KMS-11 (cell line): ENCODE data around the gene EFNB2.

Experiments
- H2AFZ ChIP-seq: fragments of 200-600 bp; sonication (generic); 2 replicates; pipeline ENCODE4 v1.6.1; 2016; ENCODE audit warnings: antibody characterized with exemption, mixed run types, low read depth
- H3K27ac ChIP-seq: fragments of 200-600 bp; sonication (generic); 2 replicates; pipeline ENCODE4 v1.6.1; 2016; ENCODE audit warnings: mild to moderate bottlenecking, mixed run types
- H3K27me3 ChIP-seq: fragments of 200-600 bp; sonication (generic); 2 replicates; pipeline ENCODE4 v1.6.1; 2017; ENCODE audit warnings: mild to moderate bottlenecking, low read depth, mixed run types, moderate library complexity; ENCODE audit not compliant: insufficient read depth
- H3K36me3 ChIP-seq: fragments of 200-600 bp; sonication (generic); 2 replicates; pipeline ENCODE4 v1.6.1; 2017; ENCODE audit warnings: mild to moderate bottlenecking, mixed run types; ENCODE audit not compliant: insufficient read depth
- H3K4me1 ChIP-seq: fragments of 200-600 bp; sonication (generic); 2 replicates; pipeline ENCODE4 v1.6.1; 2016; ENCODE audit warnings: mild to moderate bottlenecking, low read depth, mixed run types; ENCODE audit not compliant: poor library complexity, severe bottlenecking
- H3K4me2 ChIP-seq: fragments of 200-600 bp; sonication (generic); 2 replicates; pipeline ENCODE4 v1.7.0; 2016; ENCODE audit warnings: mild to moderate bottlenecking, mixed run types
- H3K4me3 ChIP-seq: fragments of 200-600 bp; sonication (generic); IDR thresholded peaks from 2 replicates; pipeline ENCODE4 v1.6.1; 2017; ENCODE audit warnings: low read depth, low read length, mixed read lengths; ENCODE audit not compliant: insufficient read depth
- H3K79me2 ChIP-seq: fragments of 200-600 bp; sonication (generic); 2 replicates; pipeline ENCODE4 v1.6.1; 2016; ENCODE audit warnings: low read depth, mixed run types; ENCODE audit not compliant: insufficient read depth
- H3K9ac ChIP-seq: fragments of 200-600 bp; sonication (generic); 2 replicates; pipeline ENCODE4 v1.6.1; 2016; ENCODE audit warnings: mild to moderate bottlenecking, mixed run types
- H4K20me1 ChIP-seq: fragments of 200-600 bp; sonication (generic); 2 replicates; pipeline ENCODE4 v1.6.1; 2016; ENCODE audit warnings: mild to moderate bottlenecking, mixed run types; ENCODE audit not compliant: insufficient read depth
- TF ChIP-seq, protein P1 (sequence below): fragments of 200-600 bp; sonication (generic); conservative IDR thresholded peaks from 2 replicates; pipeline ENCODE4 v1.6.1; 2017; ENCODE audit warnings: low read depth, mild to moderate bottlenecking, antibody characterized with exemption, low read length, moderate library complexity, mixed read lengths

The EFNB2 gene

DNA sequence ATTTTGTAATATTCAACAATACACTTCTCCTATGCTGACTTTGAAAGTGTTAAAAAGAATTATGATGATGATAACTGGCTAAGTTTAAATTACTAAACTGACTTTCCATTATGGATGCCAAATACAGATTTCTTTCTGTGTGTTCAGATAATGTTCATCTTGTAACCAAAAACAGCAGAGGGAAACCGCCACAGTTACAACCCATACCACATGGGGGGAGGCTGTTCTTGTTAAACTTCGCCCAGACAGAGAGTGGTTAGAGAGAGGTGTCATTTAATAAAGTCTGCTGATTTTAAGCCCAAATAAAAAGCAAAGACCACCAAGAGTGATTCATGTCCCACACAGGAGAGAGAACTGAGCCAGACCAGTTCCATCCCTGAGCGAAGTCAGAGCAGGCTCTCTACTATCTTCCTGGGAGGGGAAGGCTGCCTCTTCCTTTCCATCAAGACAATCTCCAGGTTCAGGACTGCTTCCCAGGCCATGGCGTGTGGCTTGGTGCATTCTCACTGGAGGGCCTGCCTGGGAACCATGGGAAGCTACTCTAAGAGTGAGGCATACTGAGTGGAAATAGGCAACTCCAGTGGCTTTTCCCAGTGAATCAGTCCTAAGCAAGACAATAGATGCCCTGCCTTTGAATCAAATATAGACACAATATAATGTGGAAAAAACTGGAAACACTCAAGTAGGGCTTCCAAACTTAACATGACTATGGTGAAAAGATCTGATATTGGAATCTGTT, 18.2 kb downstream of the EFNB2 start:
- no peak overlapping the region for H3K9ac ChIP-seq
- TF ChIP-seq, protein P1, sequence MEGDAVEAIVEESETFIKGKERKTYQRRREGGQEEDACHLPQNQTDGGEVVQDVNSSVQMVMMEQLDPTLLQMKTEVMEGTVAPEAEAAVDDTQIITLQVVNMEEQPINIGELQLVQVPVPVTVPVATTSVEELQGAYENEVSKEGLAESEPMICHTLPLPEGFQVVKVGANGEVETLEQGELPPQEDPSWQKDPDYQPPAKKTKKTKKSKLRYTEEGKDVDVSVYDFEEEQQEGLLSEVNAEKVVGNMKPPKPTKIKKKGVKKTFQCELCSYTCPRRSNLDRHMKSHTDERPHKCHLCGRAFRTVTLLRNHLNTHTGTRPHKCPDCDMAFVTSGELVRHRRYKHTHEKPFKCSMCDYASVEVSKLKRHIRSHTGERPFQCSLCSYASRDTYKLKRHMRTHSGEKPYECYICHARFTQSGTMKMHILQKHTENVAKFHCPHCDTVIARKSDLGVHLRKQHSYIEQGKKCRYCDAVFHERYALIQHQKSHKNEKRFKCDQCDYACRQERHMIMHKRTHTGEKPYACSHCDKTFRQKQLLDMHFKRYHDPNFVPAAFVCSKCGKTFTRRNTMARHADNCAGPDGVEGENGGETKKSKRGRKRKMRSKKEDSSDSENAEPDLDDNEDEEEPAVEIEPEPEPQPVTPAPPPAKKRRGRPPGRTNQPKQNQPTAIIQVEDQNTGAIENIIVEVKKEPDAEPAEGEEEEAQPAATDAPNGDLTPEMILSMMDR: no peak
- no peak overlapping the region for H3K4me2 ChIP-seq
- H4K20me1 ChIP-seq: no peaks in the 10 kb centered on the region
- H3K36me3 ChIP-seq: no peaks in the 10 kb centered on the region
- no peak overlapping the region for H3K4me3 ChIP-seq
- no peaks in the 10 kb centered on the region for H3K27me3 ChIP-seq
- H2AFZ ChIP-seq: no peak overlapping the region
- no peaks in the 10 kb centered on the region for H3K4me1 ChIP-seq
- H3K79me2 ChIP-seq: no peaks in the 10 kb centered on the region
- H3K27ac ChIP-seq: no peak overlapping the region

DNA sequence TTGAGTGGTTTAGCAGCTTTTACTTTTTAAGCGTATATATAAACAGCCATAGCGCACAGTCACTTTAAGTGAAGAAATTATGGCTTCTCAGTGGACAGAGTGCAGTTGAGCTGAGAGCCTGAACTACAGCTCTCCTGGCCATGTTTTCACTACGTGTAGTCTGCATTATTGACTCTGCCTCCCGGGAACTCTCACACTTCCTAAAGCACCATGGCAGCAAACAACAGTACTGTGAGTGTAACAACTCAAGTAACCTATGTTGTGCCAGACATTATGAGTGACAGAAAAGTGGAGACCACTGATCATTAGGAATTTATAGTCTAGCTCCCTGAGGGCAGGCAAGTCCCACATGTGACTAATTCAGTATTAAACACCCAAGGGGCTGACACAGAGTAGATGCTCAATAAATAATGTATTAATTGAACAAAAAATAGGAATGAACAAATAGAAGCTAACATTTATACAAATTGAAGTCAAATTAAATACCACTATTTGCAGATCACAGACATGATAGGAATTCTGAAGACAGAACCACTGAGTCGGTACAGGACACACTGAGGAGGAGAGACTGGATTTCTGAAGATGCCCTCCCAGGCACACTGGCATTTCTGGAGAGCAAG, 19.7 kb downstream of the EFNB2 start:
- H3K36me3 ChIP-seq: no peaks in the 10 kb centered on the region
- no peaks in the 10 kb centered on the region for H3K27me3 ChIP-seq
- no peaks in the 10 kb centered on the region for H3K4me1 ChIP-seq
- H3K4me2 ChIP-seq: no peak overlapping the region
- H4K20me1 ChIP-seq: no peaks in the 10 kb centered on the region
- H3K4me3 ChIP-seq: no peak overlapping the region
- no peaks in the 10 kb centered on the region for H3K79me2 ChIP-seq
- TF ChIP-seq, protein P1: no peak
- no peak overlapping the region for H2AFZ ChIP-seq
- H3K9ac ChIP-seq: no peak overlapping the region
- no peak overlapping the region for H3K27ac ChIP-seq

DNA sequence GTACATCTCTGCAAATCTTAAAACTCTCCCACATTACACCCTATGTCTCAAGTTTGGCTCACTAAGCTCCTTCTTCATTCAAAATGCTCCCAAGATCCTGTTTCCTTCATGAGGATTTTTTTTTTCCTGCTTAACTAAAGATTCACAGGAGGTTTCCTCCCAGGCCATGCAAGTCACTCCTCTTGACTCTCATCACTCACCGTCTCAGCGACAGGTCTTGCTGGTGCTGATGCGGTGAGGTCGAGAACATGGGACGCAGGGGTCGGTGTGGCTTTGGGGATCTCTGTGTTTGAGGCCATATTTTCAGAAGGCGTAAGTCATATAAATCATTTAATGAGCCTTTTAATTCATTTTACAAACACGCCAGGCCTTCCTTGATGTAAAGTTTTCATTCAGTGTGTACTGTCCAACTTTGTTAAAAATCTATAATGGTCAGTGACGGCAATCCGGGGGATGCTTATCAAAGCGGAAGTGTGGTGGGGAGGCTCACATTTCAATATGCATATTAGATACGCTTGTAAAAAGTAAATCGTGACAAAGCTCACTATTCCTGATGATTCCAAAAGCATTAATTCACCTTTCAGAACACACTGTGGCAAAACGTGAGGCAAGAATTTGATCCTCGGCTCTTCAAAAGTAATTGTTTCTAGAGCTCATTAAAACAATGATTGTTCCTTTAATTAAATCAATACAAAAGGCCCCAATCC, 20.4 kb downstream of the EFNB2 start:
- Histone ChIP-seq H3K4me2 (no peak overlapping the region), H3K4me1 (no peaks in the 10 kb centered on the region), H3K27ac (no peak overlapping the region), H3K9ac (no peak overlapping the region), H3K4me3 (no peak overlapping the region), H3K36me3 (no peaks in the 10 kb centered on the region), H4K20me1 (no peaks in the 10 kb centered on the region), H3K79me2 (no peaks in the 10 kb centered on the region), H3K27me3 (no peaks in the 10 kb centered on the region), H2AFZ (no peak overlapping the region)
- TF ChIP-seq, protein P1: no peak

DNA sequence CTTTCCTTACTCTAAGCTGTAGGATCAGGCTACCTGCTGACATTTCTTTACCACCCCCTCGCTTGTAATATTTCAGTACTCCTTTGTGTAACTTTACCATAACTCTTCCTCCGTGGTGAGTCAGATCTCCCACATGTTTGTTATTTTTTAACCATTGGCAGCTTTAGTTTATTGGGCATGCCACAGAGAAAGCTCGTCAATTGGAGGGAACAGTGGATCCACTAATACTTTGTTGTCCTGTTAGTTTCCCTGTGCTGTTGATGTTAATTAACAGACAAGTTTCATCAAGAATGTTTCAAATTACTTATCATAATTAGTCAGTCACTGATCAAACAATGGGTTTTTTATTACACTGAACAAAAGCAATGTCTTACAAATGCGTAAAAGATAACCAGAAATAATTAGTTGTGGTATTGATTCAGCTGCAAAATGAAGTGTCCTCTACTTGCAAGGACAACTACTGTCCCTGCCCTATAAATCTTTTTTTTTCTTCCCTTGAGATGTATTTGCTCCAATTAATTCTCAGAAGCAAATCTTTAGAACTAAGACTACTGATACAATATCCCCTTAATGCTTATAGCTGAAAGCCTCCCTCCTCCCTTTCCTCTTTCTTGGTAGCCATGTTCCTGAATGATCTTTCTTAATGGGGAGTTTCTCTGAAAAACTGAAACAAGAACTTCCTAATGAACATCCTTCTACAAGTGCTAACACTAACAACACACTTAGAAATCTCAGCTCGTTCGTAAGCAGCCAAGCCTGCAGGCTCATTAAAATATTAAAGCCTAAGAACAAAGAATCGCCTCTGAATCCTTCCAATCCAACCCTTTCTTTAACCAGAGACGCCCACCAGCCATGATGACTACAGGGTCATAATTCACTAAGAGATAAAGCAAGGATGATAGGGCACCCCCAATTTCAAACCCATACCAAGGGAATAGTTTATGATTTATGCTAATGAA, 22.2 kb downstream of the EFNB2 start:
- Histone ChIP-seq H4K20me1 (no peaks in the 10 kb centered on the region), H3K27me3 (no peaks in the 10 kb centered on the region), H3K36me3 (no peaks in the 10 kb centered on the region), H2AFZ (no peak overlapping the region), H3K4me1 (no peaks in the 10 kb centered on the region), H3K79me2 (no peaks in the 10 kb centered on the region), H3K27ac (no peak overlapping the region), H3K9ac (no peak overlapping the region), H3K4me3 (no peak overlapping the region), H3K4me2 (no peak overlapping the region)
- TF ChIP-seq, protein P1: no peak
